Endothelial cell of umbilical vein (primary cell): ENCODE data around the gene YAE1. TPM values are rescaled to one million over a fixed set of nuclear protein-coding genes. Genes with fewer than 3 reads are reported as not detected.

Experiments used
- BruUV-seq: library from RNA; stranded (reverse); fragments of 400-500 nt; replicated peaks from 2 replicates; lab custom pipeline; 2021; lab: Mats Ljungman, UMichigan
- CTCF ChIA-PET: fragments of 300-600, 350-600 bp; sonication (Branson Sonifier 250); formaldehyde crosslinking; loops from one replicate; lab custom pipeline; 2021; ENCODE audit warnings: antibody characterized with exemption, inconsistent platforms; lab: Charles Lee
- POLR2A ChIA-PET: fragments of 300-600, 350-600 bp; sonication (Branson Sonifier 250); formaldehyde crosslinking; loops from one replicate; lab custom pipeline; 2021; ENCODE audit warnings: antibody characterized with exemption, inconsistent platforms; lab: Charles Lee
- DNase-seq: peaks from one replicate; pipeline ENCODE4 v3.0.0-alpha.2; 2011; ENCODE audit warnings: low read depth, low spot score
- FAIRE-seq: peaks from 2 replicates; lab custom pipeline; 2011; peaks lifted over from hg19 to GRCh38; lab: Jason Lieb, UNC
- H2AFZ ChIP-seq: 2 replicates; pipeline ENCODE4 v1.6.0; 2012; ENCODE audit warnings: low read depth, low read length, control low read depth, inconsistent platforms
- H3K27ac ChIP-seq: 2 replicates; pipeline ENCODE4 v1.5.1; 2011; ENCODE audit warnings: low read depth, mild to moderate bottlenecking, control low read depth, low read length, moderate library complexity; ENCODE audit not compliant: insufficient read depth
- H3K27me3 ChIP-seq, 2 experiments: 2 replicates each; pipeline versions ENCODE4 v1.6.0 to v1.6.1; 2011; ENCODE audit warnings: low read length in 2 of 2, mixed read lengths in 1 of 2; ENCODE audit not compliant: control insufficient read depth in 2 of 2, insufficient read depth in 2 of 2
- H3K36me3 ChIP-seq, 2 experiments: 2 replicates in 1 of 2; 3 replicates in 1 of 2; pipeline ENCODE4 v1.5.1; 2011; ENCODE audit warnings: low read length in 2 of 2, mild to moderate bottlenecking in 1 of 2, moderate library complexity in 1 of 2; ENCODE audit not compliant: control insufficient read depth in 2 of 2, insufficient read depth in 2 of 2; ENCODE audit errors: extremely low read depth in 1 of 2
- H3K4me1 ChIP-seq: 3 replicates; pipeline ENCODE4 v1.5.1; 2011; ENCODE audit warnings: mild to moderate bottlenecking, low read length; ENCODE audit not compliant: control insufficient read depth, insufficient read depth; ENCODE audit errors: extremely low read depth
- H3K4me2 ChIP-seq: 2 replicates; pipeline ENCODE4 v1.6.1; 2011; ENCODE audit warnings: low read length, control low read depth, mixed read lengths; ENCODE audit not compliant: insufficient read depth
- H3K4me3 ChIP-seq, 3 experiments: fragments of 200-600 bp in 1 of 3; sonication (generic), shearing (Covaris generic) in 1 of 3; replicated peaks in 1 of 3; 2 replicates each; pipeline ENCODE4 v1.5.1; 2011 to 2016; ENCODE audit warnings: control low read depth in 3 of 3, low read length in 3 of 3, mild to moderate bottlenecking in 2 of 3, inconsistent platforms in 1 of 3, low read depth in 1 of 3, moderate library complexity in 1 of 3; ENCODE audit not compliant: insufficient read depth in 1 of 3
- H3K79me2 ChIP-seq: 2 replicates; pipeline ENCODE4 v1.6.0; 2012; ENCODE audit warnings: low read length, inconsistent platforms; ENCODE audit not compliant: control insufficient read depth, insufficient read depth
- H3K9ac ChIP-seq: replicated peaks from 2 replicates; pipeline ENCODE3; 2011; ENCODE audit warnings: low read length, control low read depth; ENCODE audit not compliant: insufficient read depth; ENCODE audit errors: extremely low read depth
- H3K9me1 ChIP-seq: replicated peaks from 3 replicates; pipeline ENCODE4 v1.6.0; 2011; ENCODE audit warnings: mild to moderate bottlenecking, low read length; ENCODE audit not compliant: control insufficient read depth, insufficient read depth; ENCODE audit errors: extremely low read depth
- H3K9me3 ChIP-seq: replicated peaks from 2 replicates; pipeline ENCODE4 v1.5.1; 2012; ENCODE audit warnings: low read length, inconsistent platforms; ENCODE audit not compliant: control insufficient read depth, insufficient read depth
- H4K20me1 ChIP-seq: replicated peaks from 2 replicates; pipeline ENCODE3; 2011; ENCODE audit warnings: mild to moderate bottlenecking, low read length; ENCODE audit not compliant: control insufficient read depth, insufficient read depth; ENCODE audit errors: extremely low read depth
- CTCF ChIP-seq, 2 donors: IDR thresholded peaks; 1 replicate in 1 of 2; 2 replicates in 1 of 2; pipeline ENCODE4 v1.5.1; 2011; ENCODE audit warnings: low read length in 2 of 2, mild to moderate bottlenecking in 2 of 2, moderate library complexity in 2 of 2, control low read depth in 1 of 2, inconsistent platforms in 1 of 2, low read depth in 1 of 2; ENCODE audit not compliant: insufficient read depth in 1 of 2; ENCODE audit errors: extremely low read depth in 1 of 2
- EZH2 ChIP-seq: IDR thresholded peaks from 2 replicates; pipeline ENCODE4 v1.6.1; 2012; ENCODE audit warnings: borderline replicate concordance, low read depth, mild to moderate bottlenecking, moderate library complexity, low read length, inconsistent platforms; ENCODE audit not compliant: severe bottlenecking
- FOS ChIP-seq: IDR thresholded peaks from 2 replicates; pipeline ENCODE4 v1.6.1; 2011; ENCODE audit warnings: mild to moderate bottlenecking, low read length, moderate library complexity, borderline replicate concordance; ENCODE audit not compliant: insufficient read depth
- GATA2 ChIP-seq: IDR thresholded peaks from 2 replicates; pipeline ENCODE4 v1.7.0; 2011; ENCODE audit warnings: low read depth, mild to moderate bottlenecking, moderate library complexity, mixed read lengths, low read length; ENCODE audit not compliant: insufficient read length, insufficient read depth
- JUN ChIP-seq: IDR thresholded peaks from 2 replicates; pipeline ENCODE4 v1.6.1; 2011; ENCODE audit warnings: borderline replicate concordance, low read depth; ENCODE audit not compliant: insufficient read length, insufficient read depth
- MAX ChIP-seq: IDR thresholded peaks from 2 replicates; pipeline ENCODE4 v1.6.1; 2011; ENCODE audit not compliant: insufficient read depth, insufficient read length
- MYC ChIP-seq: IDR thresholded peaks from one replicate; pipeline ENCODE4 v1.6.1; 2011; ENCODE audit warnings: mild to moderate bottlenecking, low read depth, low read length
- POLR2A ChIP-seq: IDR thresholded peaks from 2 replicates; pipeline ENCODE4 v1.6.1; 2012; ENCODE audit warnings: low read depth, mild to moderate bottlenecking, control low read depth, low read length
- POLR2AphosphoS5 ChIP-seq: IDR thresholded peaks from 2 replicates; pipeline ENCODE4 v1.6.1; 2012; ENCODE audit warnings: low read depth, mild to moderate bottlenecking, control low read depth, low read length, moderate library complexity; ENCODE audit not compliant: insufficient read depth
- dilution Hi-C: fragments of 300-500 bp; cut with MboI; formaldehyde crosslinking; loops from one replicate; pipeline ENCODE4 v1.15.0; 2019; ENCODE audit warnings: low sequenced_read_pairs; ENCODE audit not compliant: extremely low pct_ligation_motif_present
- intact Hi-C: fragments of 100-400 bp; cut with micrococcal nuclease; formaldehyde crosslinking; loops from one replicate; pipeline ENCODE4 v1.10.0; 2022
- polyA plus RNA-seq, 4 experiments: library from polyadenylated mRNA; depleted of rRNA in 3 of 4; stranded (reverse) in 3 of 4; unstranded in 1 of 4; fragments of >200 nt; gene quantifications; 2 replicates each; pipeline versions ENCODE4 v1.2.1 to v1.2.3, GENCODE V29; 2011 to 2012; ENCODE audit warnings: missing spikeins in 1 of 4
- total RNA-seq: library from RNA; stranded (reverse); gene quantifications from 2 replicates; pipeline ENCODE4 v1.2.3, GENCODE V29; 2021

YAE1 gene
- total and polyA plus RNA-seq, 2 donors (not counting 3 experiments of a cell fraction or from before 2014, with no cell fraction given) = 13.3 to 20.7 TPM

GRCh38 chr7:39621261-39621660, 55.1 kb downstream of the YAE1 start:
- BruUV-seq = no TSS peak
- Histone ChIP-seq H3K4me2 (no peak overlapping the region), H3K9me1 (no peaks in the 10 kb centered on the region), H4K20me1 (no peaks in the 10 kb centered on the region), H3K4me1 (peaks cover 18% of the 10 kb centered on the region), H3K9ac (no peak overlapping the region), H3K79me2 (peaks cover 28% of the 10 kb centered on the region), H3K9me3 (no peaks in the 10 kb centered on the region), H3K36me3 (peaks cover 0 to under 1% of the 10 kb centered on the region in 2 experiments), H2AFZ (no peak overlapping the region), H3K27me3 (no peaks in the 10 kb centered on the region), H3K4me3 (no peak overlapping the region), H3K27ac (no peak overlapping the region)
- CTCF ChIA-PET = interaction anchor here (1.1 to 10.3 kb wide), 3 partner anchors 12 to 41 kb away, joined by 3 to 138 read pairs (median 3); no protein-coding TSS in a partner anchor
- POLR2A ChIA-PET = interaction anchor here (1.9 kb wide), 1 partner anchor 41 kb away, joined by 4 read pairs; no protein-coding TSS in a partner anchor
- TF ChIP-seq EZH2 = no peak
- no peak for TF ChIP-seq MYC
- TF ChIP-seq POLR2AphosphoS5 = no peak
- TF ChIP-seq JUN = no peak
- TF ChIP-seq GATA2 = no peak
- no peak for TF ChIP-seq POLR2A
- TF ChIP-seq CTCF (IDR thresholded peaks at IDR 0.05; ENCODE audit: extremely low read depth in 1 of 2, insufficient read depth in 1 of 2, low read depth in 1 of 2, low read length in 2 of 2) = no peak
- no peak for TF ChIP-seq FOS
- TF ChIP-seq MAX = no peak
- no peak for FAIRE-seq
- dilution Hi-C loops (no loop called here), intact Hi-C loops (no loop called here)
- DNase-seq = no peak
